GM12872 (cell line): Measurements from ENCODE around the gene TOP3B.

Experiments
- CTCF ChIP-seq: IDR thresholded peaks from 3 replicates; pipeline ENCODE4 v1.5.1; 2011; ENCODE audit warnings: low read depth, mild to moderate bottlenecking, low read length, moderate library complexity; ENCODE audit not compliant: insufficient read depth

Gene TOP3B

GRCh38 chr22:21921729-21922128 is 60.9 kb downstream of the TOP3B start:
- no peak for TF ChIP-seq CTCF

- no peak for TF ChIP-seq CTCF
Observed at GRCh38 chr22:21921184-21921721, 61.3 kb downstream of the TOP3B start.

GRCh38 chr22:21920341-21921183 is 62.0 kb downstream of the TOP3B start:
- no peak for TF ChIP-seq CTCF

GRCh38 chr22:21919526-21920307 is 62.9 kb downstream of the TOP3B start:
- TF ChIP-seq CTCF = no peak

GRCh38 chr22:21918466-21919185 is 64.0 kb downstream of the TOP3B start:
- TF ChIP-seq CTCF = no peak

GRCh38 chr22:21917959-21918261 is 64.7 kb downstream of the TOP3B start:
- TF ChIP-seq CTCF = no peak
